ENCODE data around the gene NINJ1. TPM values are rescaled to one million over a fixed set of nuclear protein-coding genes. Genes with fewer than 3 reads are reported as not detected.

NINJ1 gene
- total and polyA plus RNA-seq, 2 donors (not counting 1 experiment from before 2014, with no cell fraction given) = 8.3 to 13.2 TPM

- Histone ChIP-seq H3K9ac (ENCODE audit: low read length) (no peak overlapping the region), H3K27ac (ENCODE audit: low read length in 2 of 2) (no peak overlapping the region), H3K4me2 (replicated peaks; ENCODE audit: low read depth, low read length, poor library complexity, severe bottlenecking) (no peak overlapping the region), H3K36me3 (replicated peaks in 1 of 2; ENCODE audit: control extremely low read depth in 1 of 2, control insufficient read depth in 1 of 2, extremely low read depth in 1 of 2, insufficient read depth in 2 of 2, low read length in 1 of 2) (no peaks in the 10 kb centered on the region), H3K4me3 (ENCODE audit: control extremely low read depth in 1 of 5, extremely low read depth in 1 of 5, insufficient read depth in 1 of 5, low read depth in 2 of 5, low read length in 4 of 5) (no peak overlapping the region), H4K20me1 (ENCODE audit: control insufficient read depth, insufficient read depth, low read length, poor library complexity, severe bottlenecking) (peaks cover 12% of the 10 kb centered on the region), H3K4me1 (ENCODE audit: control insufficient read depth in 2 of 2, insufficient read depth in 2 of 2, low read length in 2 of 2) (peaks cover 15 to 30% of the 10 kb centered on the region in 2 donors), H3K79me2 (ENCODE audit: control insufficient read depth, insufficient read depth, low read length) (peaks cover 19% of the 10 kb centered on the region), H3K9me3 (ENCODE audit: control extremely low read depth in 1 of 3, control insufficient read depth in 2 of 3, insufficient read depth in 1 of 3, low read length in 2 of 3) (no peaks in the 10 kb centered on the region), H3K27me3 (replicated peaks in 1 of 4; ENCODE audit: control extremely low read depth in 1 of 4, control insufficient read depth in 3 of 4, insufficient read depth in 4 of 4, low read length in 3 of 4) (peaks cover 0 to 10% (median 0%) of the 10 kb centered on the region in 4 experiments), H2AFZ (ENCODE audit: insufficient read depth, low read depth, low read length, poor library complexity, severe bottlenecking) (no peak overlapping the region)
- Mint-ChIP-seq H3K9me3 (ENCODE audit: insufficient read depth) (no peaks in the 10 kb centered on the region), H3K27ac (no peak overlapping the region), H3K4me3 (no peak overlapping the region), H3K4me1 (peaks cover 44% of the 10 kb centered on the region), H3K27me3 (no peaks in the 10 kb centered on the region)
- intact Hi-C loops (cut with micrococcal nuclease) = loop anchor here (10.0 kb wide), 1 partner anchor 435 kb away; no protein-coding TSS in a partner anchor
- ChIA-PET POLR2A (interaction anchor here (0.6 kb wide), 1 partner anchor 16 kb away, joined by 3 read pairs; no protein-coding TSS in a partner anchor), CTCF (interaction anchor here (1.3 to 1.7 kb wide), 3 partner anchors 10 to 26 kb away, joined by 3 to 6 read pairs (median 4); no protein-coding TSS in a partner anchor)
- no peak for DNase-seq
- no peak for TF ChIP-seq EZH2 (IDR thresholded peaks at IDR 0.05; ENCODE audit: borderline replicate concordance, insufficient read depth, low read depth, low read length, poor library complexity, severe bottlenecking)
- TF ChIP-seq CTCF (IDR thresholded peaks at IDR 0.05) = no peak
- 98% methylated on average over 8 of the region's 11 CpGs for WGBS (ENCODE audit: insufficient coverage)
- no peak for ATAC-seq (ENCODE audit: low read depth)
Measured at GRCh38 chr9:93129691-93130500, 4.2 kb downstream of the NINJ1 start.

DNA sequence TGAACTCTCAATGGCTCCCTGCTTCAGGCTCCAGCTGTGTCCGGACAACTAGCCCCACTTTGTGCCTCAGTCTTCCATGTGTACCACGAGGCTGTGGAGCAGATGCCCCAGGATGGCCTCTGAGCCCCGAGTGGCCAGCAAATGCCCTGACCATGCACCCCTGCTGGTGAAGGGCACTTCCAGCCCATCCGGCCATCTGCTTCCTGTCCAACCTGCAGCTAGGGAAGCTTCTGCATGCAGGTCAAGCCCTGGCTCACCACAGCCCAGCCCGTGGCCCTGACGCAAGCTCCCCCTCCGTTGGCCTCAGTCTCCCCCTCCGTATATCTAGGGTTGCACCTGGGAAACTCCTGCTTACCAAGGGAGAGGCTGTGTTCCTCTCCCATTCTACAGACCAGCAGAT is 4.8 kb downstream of the NINJ1 start:
- intact Hi-C loops (cut with micrococcal nuclease) = no loop called here
- Histone ChIP-seq H3K4me2 (replicated peaks; ENCODE audit: low read depth, low read length, poor library complexity, severe bottlenecking) (no peak overlapping the region), H3K4me1 (ENCODE audit: control insufficient read depth in 2 of 2, insufficient read depth in 2 of 2, low read length in 2 of 2) (peaks cover 11 to 24% of the 10 kb centered on the region in 2 donors), H3K9ac (ENCODE audit: low read length) (no peak overlapping the region), H3K27ac (ENCODE audit: low read length in 2 of 2) (no peak overlapping the region), H2AFZ (ENCODE audit: insufficient read depth, low read depth, low read length, poor library complexity, severe bottlenecking) (no peak overlapping the region), H3K36me3 (replicated peaks in 1 of 2; ENCODE audit: control extremely low read depth in 1 of 2, control insufficient read depth in 1 of 2, extremely low read depth in 1 of 2, insufficient read depth in 2 of 2, low read length in 1 of 2) (no peaks in the 10 kb centered on the region), H3K9me3 (ENCODE audit: control extremely low read depth in 1 of 3, control insufficient read depth in 2 of 3, insufficient read depth in 1 of 3, low read length in 2 of 3) (no peaks in the 10 kb centered on the region), H4K20me1 (ENCODE audit: control insufficient read depth, insufficient read depth, low read length, poor library complexity, severe bottlenecking) (peaks cover 12% of the 10 kb centered on the region), H3K79me2 (ENCODE audit: control insufficient read depth, insufficient read depth, low read length) (peaks cover 19% of the 10 kb centered on the region), H3K4me3 (ENCODE audit: control extremely low read depth in 1 of 5, extremely low read depth in 1 of 5, insufficient read depth in 1 of 5, low read depth in 2 of 5, low read length in 4 of 5) (no peak overlapping the region), H3K27me3 (replicated peaks in 1 of 4; ENCODE audit: control extremely low read depth in 1 of 4, control insufficient read depth in 3 of 4, insufficient read depth in 4 of 4, low read length in 3 of 4) (peaks cover 0 to 7% (median 0%) of the 10 kb centered on the region in 4 experiments)
- peaks cover 38% of the 10 kb centered on the region for H3K4me1 Mint-ChIP-seq
- ATAC-seq (ENCODE audit: low read depth) = no peak
- no peaks in the 10 kb centered on the region for H3K9me3 Mint-ChIP-seq (ENCODE audit: insufficient read depth)
- H3K4me3 Mint-ChIP-seq = no peak overlapping the region
- ChIA-PET POLR2A (no interaction called here), CTCF (interaction anchor here (1.3 to 1.7 kb wide), 2 partner anchors 9 to 25 kb away, joined by 3 to 6 read pairs; no protein-coding TSS in a partner anchor)
- TF ChIP-seq CTCF (IDR thresholded peaks at IDR 0.05) (no peak), EZH2 (IDR thresholded peaks at IDR 0.05; ENCODE audit: borderline replicate concordance, insufficient read depth, low read depth, low read length, poor library complexity, severe bottlenecking) (no peak)
- WGBS (ENCODE audit: insufficient coverage) = 93% methylated on average over 8 of the region's 8 CpGs
- no peaks in the 10 kb centered on the region for H3K27me3 Mint-ChIP-seq
- H3K27ac Mint-ChIP-seq = no peak overlapping the region
- no peak for DNase-seq
